GM18508 (cell line): ENCODE data around the gene ETV1.
A peak's percentile ranks its signal among the peaks of the same experiment; 100 is the strongest.

Experiments
- ATAC-seq: cut with Tn5 transposase; IDR thresholded peaks from one replicate; pipeline ENCODE4 v1.9.1; 2021; ENCODE audit warnings: moderate number of reproducible peaks; ENCODE audit not compliant: insufficient read depth, unreplicated experiment

ETV1 gene

GRCh38 chr7:13890793-13891192 lies 98.7 kb downstream of the ETV1 start:
- no peak for ATAC-seq

GRCh38 chr7:13886356-13886755 lies 103.1 kb downstream of the ETV1 start:
- no peak for ATAC-seq

DNA sequence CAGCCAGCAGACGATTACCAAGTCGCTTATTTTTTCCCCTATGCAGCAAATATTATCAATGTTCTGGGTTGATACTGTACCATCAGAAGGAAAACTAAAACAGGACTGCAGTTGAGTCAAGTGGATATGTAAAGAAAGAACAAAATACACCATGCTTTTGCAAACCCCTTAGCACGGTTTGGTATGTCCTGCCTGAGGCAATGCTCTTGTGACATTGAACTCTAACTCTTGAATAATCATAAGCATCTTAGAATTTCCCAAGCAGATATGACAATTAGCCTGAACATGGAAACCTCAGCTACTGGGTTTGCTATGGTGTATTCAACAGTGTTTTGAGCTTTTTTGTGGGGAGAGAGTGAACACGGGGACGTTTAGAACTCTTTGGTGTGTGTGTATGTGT lies 107.4 kb downstream of the ETV1 start:
- ATAC-seq, result no peak

GRCh38 chr7:13880789-13881188 lies 108.7 kb downstream of the ETV1 start:
- ATAC-seq, result no peak

DNA sequence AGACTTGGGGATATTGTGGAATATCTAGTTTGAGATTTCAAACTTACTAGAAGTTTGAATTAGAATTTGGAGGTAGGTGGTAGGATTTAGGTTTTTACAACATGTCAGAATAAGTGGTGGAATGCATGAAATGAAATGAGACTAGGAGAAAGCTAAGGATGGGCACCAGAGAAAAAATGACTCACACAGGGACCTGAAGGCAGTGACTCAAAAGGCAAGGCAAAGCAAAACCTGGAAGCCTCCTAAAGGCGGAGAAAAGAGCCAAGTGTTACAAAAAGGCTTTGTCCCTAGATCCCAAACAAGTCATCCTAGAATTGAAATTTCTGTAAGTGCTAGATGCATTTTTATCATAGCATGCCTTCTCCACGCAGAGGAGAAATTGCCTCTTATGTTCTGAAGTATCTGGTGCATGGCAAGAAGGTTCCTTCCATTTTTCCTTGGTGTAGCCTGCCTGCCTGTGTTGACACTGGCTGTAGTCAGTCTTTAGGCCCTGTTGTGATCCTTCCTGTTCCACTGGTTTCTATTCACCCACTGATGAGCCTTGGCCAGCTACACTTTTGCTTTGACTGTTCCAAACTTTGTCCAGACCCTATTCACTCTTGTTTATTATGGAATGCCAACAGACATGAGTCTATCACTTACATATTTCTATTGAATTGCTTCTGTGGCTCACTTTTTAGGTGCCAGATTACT lies 109.3 kb downstream of the ETV1 start:
- no peak for ATAC-seq

DNA sequence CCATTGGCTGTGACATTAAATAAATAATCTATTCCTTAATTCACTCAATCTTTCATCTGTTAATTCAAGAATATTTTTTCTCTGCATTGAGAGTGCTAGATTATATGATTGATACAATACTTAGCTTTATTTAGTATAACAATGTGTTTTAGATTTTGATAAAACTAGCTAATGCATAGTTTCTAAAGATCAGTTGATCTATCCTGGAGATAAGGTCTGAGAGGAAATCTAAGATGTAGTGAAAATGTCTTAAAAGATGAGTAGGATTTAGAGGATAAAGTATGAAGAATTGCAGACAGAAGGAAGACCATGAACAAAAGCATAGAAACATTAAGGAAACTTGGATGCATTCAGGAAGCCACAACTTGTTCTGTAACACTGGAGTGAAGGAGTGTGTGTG lies 110.3 kb downstream of the ETV1 start:
- no peak for ATAC-seq

DNA sequence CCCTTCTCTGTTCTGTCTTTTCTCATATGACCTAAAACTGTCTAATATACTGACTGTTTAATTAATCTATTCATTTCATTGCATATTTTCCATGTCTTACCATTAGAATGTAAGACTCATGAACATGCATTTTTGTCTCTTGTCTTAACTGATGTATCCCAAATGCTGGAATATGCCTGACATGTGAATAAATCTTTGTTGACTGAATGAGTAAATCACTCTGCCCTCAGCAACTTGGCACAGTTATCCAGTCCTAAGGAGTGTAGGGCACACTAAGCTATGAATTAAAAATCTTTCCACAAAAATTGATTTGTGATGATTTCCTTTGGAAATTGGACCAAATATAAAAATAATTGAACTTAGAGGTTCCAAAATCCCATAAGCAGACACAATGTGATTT lies 111.3 kb downstream of the ETV1 start:
- no peak for ATAC-seq

- ATAC-seq, result no peak
Observed at GRCh38 chr7:13875496-13876074, 113.9 kb downstream of the ETV1 start.

- no peak for ATAC-seq
Observed at GRCh38 chr7:13874783-13875182, 114.7 kb downstream of the ETV1 start.

GRCh38 chr7:13872709-13873108 lies 116.8 kb downstream of the ETV1 start:
- no peak for ATAC-seq

GRCh38 chr7:13871008-13871407 lies 118.5 kb downstream of the ETV1 start:
- no peak for ATAC-seq

- no peak for ATAC-seq
Observed at GRCh38 chr7:13860734-13861133, 128.7 kb downstream of the ETV1 start.

- ATAC-seq, result no peak
Observed at GRCh38 chr7:13856012-13856411, 133.5 kb downstream of the ETV1 start.

DNA sequence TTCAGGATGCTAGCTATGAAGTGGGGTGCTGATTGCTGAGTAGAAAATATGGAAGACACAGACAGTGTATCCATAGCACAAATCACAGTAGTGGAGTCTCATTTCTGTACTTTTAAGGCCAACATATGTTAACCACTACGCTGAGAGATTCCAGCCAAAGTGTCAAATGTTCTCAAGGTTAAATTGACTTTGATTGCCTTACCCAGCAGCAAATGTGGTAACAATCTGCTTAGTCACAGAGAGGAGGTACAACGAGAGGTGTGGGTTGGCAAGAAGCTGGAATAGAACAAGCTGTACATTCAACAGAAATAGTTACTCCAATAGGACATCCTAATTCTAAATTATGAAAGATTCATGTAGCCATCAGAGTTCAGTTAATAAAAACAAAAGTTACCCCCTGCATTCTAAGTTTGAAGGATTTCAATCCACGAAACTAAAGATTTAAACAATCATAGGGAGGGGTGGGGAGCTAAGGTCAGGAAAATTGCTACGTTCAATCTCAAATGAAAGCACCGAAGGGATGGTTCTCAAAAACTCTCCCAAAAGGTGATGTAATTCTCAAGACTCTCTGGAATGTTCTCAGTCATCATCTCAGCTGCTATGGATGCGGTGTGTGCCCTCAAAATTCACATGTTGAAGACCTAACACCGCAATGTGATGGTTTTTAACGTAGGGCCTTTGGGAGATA lies 137.0 kb downstream of the ETV1 start:
- no peak for ATAC-seq

DNA sequence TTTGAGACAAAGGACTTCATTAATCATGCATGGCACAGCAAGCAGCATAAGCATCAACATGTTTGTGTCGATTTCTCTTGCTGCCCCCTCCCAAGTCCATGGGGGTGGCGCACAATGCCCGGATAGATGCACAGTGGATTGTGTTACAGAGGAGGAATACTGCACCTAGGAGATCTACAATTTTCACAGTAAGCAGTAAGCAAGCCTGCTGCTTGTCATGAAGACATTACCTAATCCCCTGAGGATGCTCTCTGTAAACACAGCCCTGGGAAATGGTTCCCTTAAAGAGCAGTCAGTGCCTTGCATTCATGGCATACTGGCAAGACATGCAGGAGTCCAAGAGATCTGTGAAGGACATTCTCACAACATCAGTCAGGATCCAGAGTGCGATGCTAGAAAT lies 137.7 kb downstream of the ETV1 start:
- ATAC-seq, result no peak

GRCh38 chr7:13850185-13850752 lies 139.2 kb downstream of the ETV1 start:
- peak; percentile 100 for ATAC-seq

DNA sequence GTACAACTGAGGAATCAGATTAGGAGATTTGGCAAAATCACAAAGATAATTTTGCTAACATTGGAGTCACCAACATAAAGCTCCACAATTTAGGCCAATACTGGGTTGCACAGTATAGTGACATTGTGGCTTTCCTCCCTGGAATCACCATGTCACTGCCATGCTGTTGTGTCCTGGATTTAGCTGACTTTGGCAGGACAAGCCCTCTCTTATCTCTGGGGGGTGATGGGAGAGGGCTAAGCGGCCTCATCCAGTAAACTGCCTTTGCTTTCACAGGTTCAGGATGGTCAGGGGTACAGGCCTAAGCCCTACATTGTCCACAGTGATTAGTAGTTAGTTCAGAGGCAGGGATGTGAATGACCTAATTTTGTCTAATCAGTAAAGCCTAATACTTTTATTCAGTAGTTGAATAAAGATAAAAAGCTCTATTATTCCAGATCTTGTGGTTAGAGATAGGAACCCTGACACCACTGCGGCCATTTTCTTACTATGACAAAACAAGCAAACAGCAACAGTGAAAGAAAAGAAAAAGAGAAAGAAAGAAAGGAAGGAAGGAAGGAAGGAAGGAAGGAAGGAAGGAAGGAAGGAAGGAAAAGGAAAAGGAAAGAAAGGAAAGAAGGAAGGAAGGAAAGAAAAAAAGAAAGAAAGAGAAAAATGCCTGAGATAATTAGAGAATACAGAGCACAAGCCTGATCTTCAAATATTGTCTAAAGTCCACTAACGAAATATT lies 140.1 kb downstream of the ETV1 start:
- ATAC-seq, result no peak

- ATAC-seq, result no peak
Observed at GRCh38 chr7:13848681-13849131, 140.8 kb downstream of the ETV1 start.

- ATAC-seq, result no peak
Observed at GRCh38 chr7:13846386-13846785, 143.1 kb downstream of the ETV1 start.

- ATAC-seq, result no peak
Observed at GRCh38 chr7:13845601-13846000, 143.9 kb downstream of the ETV1 start.

DNA sequence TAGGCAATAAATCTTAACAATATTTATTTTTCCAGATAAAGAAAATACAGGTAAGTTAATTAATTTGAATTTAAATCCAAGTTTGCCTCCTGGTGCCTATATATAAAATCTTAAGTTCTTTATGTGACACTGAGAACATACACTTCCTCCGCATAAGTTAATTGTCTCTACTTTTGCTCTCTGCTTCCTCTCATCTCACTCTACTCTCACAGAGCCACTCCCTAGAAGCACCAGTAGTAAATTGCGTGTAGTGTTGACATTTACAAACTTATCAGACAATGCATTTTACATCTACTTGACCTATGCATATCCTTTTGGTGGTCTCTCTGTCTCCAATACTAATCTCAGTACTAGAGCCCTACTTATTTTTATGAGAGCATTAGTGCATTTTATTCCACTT lies 144.5 kb downstream of the ETV1 start:
- no peak for ATAC-seq
